ENCODE results near the gene EMILIN1.

EMILIN1 gene

DNA sequence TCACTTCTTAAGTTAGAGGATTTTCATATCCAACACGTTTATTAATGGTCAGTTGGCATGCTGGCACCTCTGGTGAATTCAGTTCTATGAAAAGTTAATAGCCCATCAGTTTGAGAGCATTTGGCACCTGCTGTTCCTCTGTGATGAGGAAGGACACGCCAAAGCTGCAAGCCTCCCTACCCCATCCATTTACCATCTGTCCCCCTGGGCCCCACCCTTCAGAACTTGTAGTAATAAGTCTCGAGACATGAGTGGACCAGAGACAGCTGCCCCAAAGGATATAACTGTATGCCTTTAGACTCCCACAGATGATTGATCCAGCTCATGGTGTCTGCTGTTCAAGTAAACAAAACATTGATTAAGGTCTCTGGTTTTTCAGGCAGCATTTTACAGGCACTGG, 13.3 kb upstream of the EMILIN1 start:
- no peak for ATAC-seq
- TF ChIP-seq ZFP30 (CRISPR knock-in tag; IDR thresholded peaks at IDR 0.05): no peak
- TF ChIP-seq CSRNP3 (CRISPR knock-in tag; IDR thresholded peaks at IDR 0.05): no peak
- TF ChIP-seq ESRRG (CRISPR knock-in tag; IDR thresholded peaks at IDR 0.05): no peak
- TF ChIP-seq, protein P1, sequence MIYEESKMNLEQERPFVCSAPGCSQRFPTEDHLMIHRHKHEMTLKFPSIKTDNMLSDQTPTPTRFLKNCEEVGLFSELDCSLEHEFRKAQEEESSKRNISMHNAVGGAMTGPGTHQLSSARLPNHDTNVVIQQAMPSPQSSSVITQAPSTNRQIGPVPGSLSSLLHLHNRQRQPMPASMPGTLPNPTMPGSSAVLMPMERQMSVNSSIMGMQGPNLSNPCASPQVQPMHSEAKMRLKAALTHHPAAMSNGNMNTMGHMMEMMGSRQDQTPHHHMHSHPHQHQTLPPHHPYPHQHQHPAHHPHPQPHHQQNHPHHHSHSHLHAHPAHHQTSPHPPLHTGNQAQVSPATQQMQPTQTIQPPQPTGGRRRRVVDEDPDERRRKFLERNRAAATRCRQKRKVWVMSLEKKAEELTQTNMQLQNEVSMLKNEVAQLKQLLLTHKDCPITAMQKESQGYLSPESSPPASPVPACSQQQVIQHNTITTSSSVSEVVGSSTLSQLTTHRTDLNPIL (CRISPR knock-in tag; IDR thresholded peaks at IDR 0.05; ENCODE audit: low read depth): no peak
- TF ChIP-seq ZNF8 (CRISPR knock-in tag; IDR thresholded peaks at IDR 0.05): no peak
- no peak for TF ChIP-seq PPARA (CRISPR knock-in tag; IDR thresholded peaks at IDR 0.05; ENCODE audit: borderline replicate concordance)
- no peak for TF ChIP-seq ZNF70 (CRISPR knock-in tag; IDR thresholded peaks at IDR 0.05)
- no peak for TF ChIP-seq ISL1 (CRISPR knock-in tag; IDR thresholded peaks at IDR 0.05)
- TF ChIP-seq, protein P2, sequence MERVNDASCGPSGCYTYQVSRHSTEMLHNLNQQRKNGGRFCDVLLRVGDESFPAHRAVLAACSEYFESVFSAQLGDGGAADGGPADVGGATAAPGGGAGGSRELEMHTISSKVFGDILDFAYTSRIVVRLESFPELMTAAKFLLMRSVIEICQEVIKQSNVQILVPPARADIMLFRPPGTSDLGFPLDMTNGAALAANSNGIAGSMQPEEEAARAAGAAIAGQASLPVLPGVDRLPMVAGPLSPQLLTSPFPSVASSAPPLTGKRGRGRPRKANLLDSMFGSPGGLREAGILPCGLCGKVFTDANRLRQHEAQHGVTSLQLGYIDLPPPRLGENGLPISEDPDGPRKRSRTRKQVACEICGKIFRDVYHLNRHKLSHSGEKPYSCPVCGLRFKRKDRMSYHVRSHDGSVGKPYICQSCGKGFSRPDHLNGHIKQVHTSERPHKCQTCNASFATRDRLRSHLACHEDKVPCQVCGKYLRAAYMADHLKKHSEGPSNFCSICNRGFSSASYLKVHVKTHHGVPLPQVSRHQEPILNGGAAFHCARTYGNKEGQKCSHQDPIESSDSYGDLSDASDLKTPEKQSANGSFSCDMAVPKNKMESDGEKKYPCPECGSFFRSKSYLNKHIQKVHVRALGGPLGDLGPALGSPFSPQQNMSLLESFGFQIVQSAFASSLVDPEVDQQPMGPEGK (CRISPR knock-in tag; IDR thresholded peaks at IDR 0.05; ENCODE audit: borderline replicate concordance): no peak
- TF ChIP-seq TSHZ2 (CRISPR knock-in tag; IDR thresholded peaks at IDR 0.05): no peak
- no peak for TF ChIP-seq BACH2 (CRISPR knock-in tag; IDR thresholded peaks at IDR 0.05; ENCODE audit: borderline replicate concordance)
- no peak for TF ChIP-seq ARNTL (CRISPR knock-in tag; IDR thresholded peaks at IDR 0.05; ENCODE audit: borderline replicate concordance, low read depth)
- no peak for TF ChIP-seq ZNF565 (CRISPR knock-in tag; conservative IDR thresholded peaks at IDR 0.05; ENCODE audit: low read depth)
- no peak for TF ChIP-seq ZC3H10 (CRISPR knock-in tag; IDR thresholded peaks at IDR 0.05)
- no peak for TF ChIP-seq ZFP3 (CRISPR knock-in tag; IDR thresholded peaks at IDR 0.05)
- TF ChIP-seq TOX (CRISPR knock-in tag; IDR thresholded peaks at IDR 0.05; ENCODE audit: borderline replicate concordance): no peak
- no peak for TF ChIP-seq SNAI2 (CRISPR knock-in tag; IDR thresholded peaks at IDR 0.05)
- no peak for TF ChIP-seq OSR1 (CRISPR knock-in tag; IDR thresholded peaks at IDR 0.05)
- TF ChIP-seq GLIS3 (CRISPR knock-in tag; IDR thresholded peaks at IDR 0.05): no peak
- TF ChIP-seq CSDC2 (CRISPR knock-in tag; IDR thresholded peaks at IDR 0.05): no peak

GRCh38 chr2:27067385-27067784, 11.0 kb upstream of the EMILIN1 start:
- TF ChIP-seq ZFP30 (CRISPR knock-in tag; IDR thresholded peaks at IDR 0.05): no peak
- no peak for TF ChIP-seq ARNTL (CRISPR knock-in tag; IDR thresholded peaks at IDR 0.05; ENCODE audit: borderline replicate concordance, low read depth)
- no peak for TF ChIP-seq CSRNP3 (CRISPR knock-in tag; IDR thresholded peaks at IDR 0.05)
- no peak for TF ChIP-seq ISL1 (CRISPR knock-in tag; IDR thresholded peaks at IDR 0.05)
- TF ChIP-seq ESRRG (CRISPR knock-in tag; IDR thresholded peaks at IDR 0.05): no peak
- no peak for TF ChIP-seq ZNF565 (CRISPR knock-in tag; conservative IDR thresholded peaks at IDR 0.05; ENCODE audit: low read depth)
- no peak for TF ChIP-seq ZC3H10 (CRISPR knock-in tag; IDR thresholded peaks at IDR 0.05)
- TF ChIP-seq RARB (CRISPR knock-in tag; IDR thresholded peaks at IDR 0.05): no peak
- TF ChIP-seq SNAI2 (CRISPR knock-in tag; IDR thresholded peaks at IDR 0.05): no peak
- TF ChIP-seq, protein P2 (CRISPR knock-in tag; IDR thresholded peaks at IDR 0.05; ENCODE audit: borderline replicate concordance): no peak
- no peak for TF ChIP-seq ZFP3 (CRISPR knock-in tag; IDR thresholded peaks at IDR 0.05)
- TF ChIP-seq ZNF8 (CRISPR knock-in tag; IDR thresholded peaks at IDR 0.05): no peak
- TF ChIP-seq, protein P3, sequence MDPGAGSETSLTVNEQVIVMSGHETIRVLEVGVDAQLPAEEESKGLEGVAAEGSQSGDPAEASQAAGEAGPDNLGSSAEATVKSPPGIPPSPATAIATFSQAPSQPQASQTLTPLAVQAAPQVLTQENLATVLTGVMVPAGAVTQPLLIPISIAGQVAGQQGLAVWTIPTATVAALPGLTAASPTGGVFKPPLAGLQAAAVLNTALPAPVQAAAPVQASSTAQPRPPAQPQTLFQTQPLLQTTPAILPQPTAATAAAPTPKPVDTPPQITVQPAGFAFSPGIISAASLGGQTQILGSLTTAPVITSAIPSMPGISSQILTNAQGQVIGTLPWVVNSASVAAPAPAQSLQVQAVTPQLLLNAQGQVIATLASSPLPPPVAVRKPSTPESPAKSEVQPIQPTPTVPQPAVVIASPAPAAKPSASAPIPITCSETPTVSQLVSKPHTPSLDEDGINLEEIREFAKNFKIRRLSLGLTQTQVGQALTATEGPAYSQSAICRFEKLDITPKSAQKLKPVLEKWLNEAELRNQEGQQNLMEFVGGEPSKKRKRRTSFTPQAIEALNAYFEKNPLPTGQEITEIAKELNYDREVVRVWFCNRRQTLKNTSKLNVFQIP (CRISPR knock-in tag; IDR thresholded peaks at IDR 0.05; ENCODE audit: borderline replicate concordance, low read depth): no peak
- TF ChIP-seq BACH2 (CRISPR knock-in tag; IDR thresholded peaks at IDR 0.05; ENCODE audit: borderline replicate concordance): no peak
- TF ChIP-seq, protein P1 (CRISPR knock-in tag; IDR thresholded peaks at IDR 0.05; ENCODE audit: low read depth): no peak
- ATAC-seq: no peak
